Natural killer cell (primary cell): ENCODE data around the gene LTB4R. TPM values are rescaled to one million over a fixed set of nuclear protein-coding genes. Genes with fewer than 3 reads are reported as not detected.

Experiments used
- ATAC-seq, 3 donors: fragments of 150-1000 bp in 2 of 3; fragments of 200-7000 bp in 1 of 3; cut with Tn5 transposase; 1 replicate in 1 of 3; 2 replicates in 2 of 3; pipeline ENCODE4 v1.10.0; 2021; ENCODE audit warnings: mild to moderate bottlenecking in 2 of 3, moderate library complexity in 2 of 3
- DNase-seq, 2 donors: peaks; one replicate each; pipeline versions ENCODE4 v3.0.0 to v3.0.0-alpha.2; 2013 to 2021; ENCODE audit warnings: mixed read lengths in 1 of 2
- H3K27ac ChIP-seq: one replicate; pipeline ENCODE4 v1.5.1; 2013; ENCODE audit warnings: mild to moderate bottlenecking, low read length
- H3K27me3 ChIP-seq: one replicate; pipeline ENCODE4 v1.6.1; 2013; ENCODE audit warnings: low read length; ENCODE audit not compliant: control insufficient read depth, insufficient read depth
- H3K36me3 ChIP-seq: one replicate; pipeline ENCODE4 v1.6.1; 2013; ENCODE audit warnings: low read length; ENCODE audit not compliant: control insufficient read depth, insufficient read depth
- H3K4me1 ChIP-seq: one replicate; pipeline ENCODE4 v1.6.1; 2013; ENCODE audit warnings: low read length; ENCODE audit not compliant: control insufficient read depth, insufficient read depth
- H3K4me3 ChIP-seq: one replicate; pipeline ENCODE4 v1.5.1; 2013; ENCODE audit warnings: low read length
- H3K9me3 ChIP-seq: one replicate; pipeline ENCODE4 v1.6.1; 2013; ENCODE audit warnings: low read length; ENCODE audit not compliant: control insufficient read depth, insufficient read depth
- H3K27ac Mint-ChIP-seq, 2 donors: one replicate each; pipeline ENCODE4 v1.8.0; 2022; ENCODE audit warnings: mild to moderate bottlenecking in 2 of 2, mixed read lengths in 2 of 2, moderate library complexity in 1 of 2
- H3K27me3 Mint-ChIP-seq, 2 donors: one replicate each; pipeline ENCODE4 v1.8.0; 2022; ENCODE audit warnings: low read depth in 2 of 2, mixed read lengths in 2 of 2
- H3K36me3 Mint-ChIP-seq: one replicate; pipeline ENCODE4 v1.8.0; 2022; ENCODE audit warnings: mixed read lengths
- H3K4me1 Mint-ChIP-seq, 2 donors: one replicate each; pipeline ENCODE4 v1.8.0; 2022; ENCODE audit warnings: mixed read lengths in 2 of 2
- H3K4me3 Mint-ChIP-seq: one replicate; pipeline ENCODE4 v1.8.0; 2022; ENCODE audit warnings: mild to moderate bottlenecking, moderate library complexity, mixed read lengths
- H3K9me3 Mint-ChIP-seq, 2 donors: one replicate each; pipeline ENCODE4 v1.8.0; 2022; ENCODE audit warnings: mixed read lengths in 2 of 2
- CTCF ChIP-seq: fragments of 200-600 bp; IDR thresholded peaks from one replicate; pipeline ENCODE4 v1.8.0; 2022; ENCODE audit warnings: antibody characterized with exemption
- WGBS: methylation state at CpG from one replicate; pipeline ENCODE4 v1.1.7; 2013; ENCODE audit warnings: missing lambda C conversion rate; ENCODE audit not compliant: insufficient coverage; 5-methylcytosine and 5-hydroxymethylcytosine counted together
- intact Hi-C: fragments of 100-400 bp; cut with micrococcal nuclease; formaldehyde crosslinking; loops from one replicate; pipeline ENCODE4 v1.14.2; 2022
- total RNA-seq, 4 donors: library from RNA; stranded (reverse); fragments of 120-200 nt in 1 of 4; gene quantifications; one replicate each; pipeline versions ENCODE4 v1.2.3 to v1.2.4, GENCODE V29; 2013 to 2022

LTB4R gene
- total RNA-seq, 3 donors from 2014 or later (not counting 1 experiment from before 2014, with no cell fraction given) = 33.5 to 55.7 (median 49.7) TPM

GRCh38 chr14:24263848-24264247 is 47.5 kb upstream of the LTB4R start:
- no peaks in the 10 kb centered on the region for H3K4me1 ChIP-seq
- no peaks in the 10 kb centered on the region for H3K27me3 ChIP-seq
- Mint-ChIP-seq H3K36me3 (peaks cover 11% of the 10 kb centered on the region), H3K4me3 (no peak overlapping the region), H3K4me1 (peaks cover 0 to 6% of the 10 kb centered on the region in 2 donors), H3K9me3 (no peaks in the 10 kb centered on the region), H3K27me3 (no peaks in the 10 kb centered on the region), H3K27ac (no peak overlapping the region)
- DNase-seq = no peak
- peaks cover 26% of the 10 kb centered on the region for H3K36me3 ChIP-seq
- H3K9me3 ChIP-seq = no peaks in the 10 kb centered on the region
- intact Hi-C loops = no loop called here
- H3K27ac ChIP-seq = no peak overlapping the region
- ATAC-seq = no peak
- 93% methylated on average over 6 of the region's 6 CpGs for WGBS
- TF ChIP-seq CTCF = no peak
- no peak overlapping the region for H3K4me3 ChIP-seq

- Histone ChIP-seq H3K9me3 (no peaks in the 10 kb centered on the region), H3K27ac (no peak overlapping the region), H3K4me3 (no peak overlapping the region), H3K27me3 (no peaks in the 10 kb centered on the region), H3K4me1 (no peaks in the 10 kb centered on the region), H3K36me3 (peaks cover 29% of the 10 kb centered on the region)
- H3K9me3 Mint-ChIP-seq = no peaks in the 10 kb centered on the region
- TF ChIP-seq CTCF = no peak
- H3K4me1 Mint-ChIP-seq = peaks cover 0 to 6% of the 10 kb centered on the region in 2 donors
- intact Hi-C loops = no loop called here
- WGBS = 96% methylated on average over 6 of the region's 6 CpGs
- ATAC-seq = no peak
- no peak overlapping the region for H3K27ac Mint-ChIP-seq
- no peak for DNase-seq
- peaks cover 11% of the 10 kb centered on the region for H3K36me3 Mint-ChIP-seq
- no peaks in the 10 kb centered on the region for H3K27me3 Mint-ChIP-seq
- no peak overlapping the region for H3K4me3 Mint-ChIP-seq
Measured at GRCh38 chr14:24264298-24264697, 47.0 kb upstream of the LTB4R start.

GRCh38 chr14:24266344-24267244 is 44.7 kb upstream of the LTB4R start:
- H3K4me1 Mint-ChIP-seq = peaks cover 11 to 15% of the 10 kb centered on the region in 2 donors
- H3K36me3 Mint-ChIP-seq = peaks cover 11% of the 10 kb centered on the region
- H3K27ac Mint-ChIP-seq = peak overlapping the region in 1 of 2 donors; percentile 6
- H3K9me3 ChIP-seq = no peaks in the 10 kb centered on the region
- no peaks in the 10 kb centered on the region for H3K9me3 Mint-ChIP-seq
- H3K27me3 Mint-ChIP-seq = no peaks in the 10 kb centered on the region
- ATAC-seq (no peak), DNase-seq (no peak)
- H3K4me3 Mint-ChIP-seq = peak overlapping the region; percentile 3
- H3K27ac ChIP-seq = no peak overlapping the region
- H3K4me1 ChIP-seq = peaks cover 7% of the 10 kb centered on the region
- no peak for TF ChIP-seq CTCF
- H3K4me3 ChIP-seq = no peak overlapping the region
- H3K36me3 ChIP-seq = peaks cover 29% of the 10 kb centered on the region
- 89% methylated on average over 18 of the region's 18 CpGs for WGBS
- intact Hi-C loops = no loop called here
- H3K27me3 ChIP-seq = no peaks in the 10 kb centered on the region
